DND-41 (cell line): ENCODE results near the gene CASQ2.

Experiments used
- EZH2 ChIP-seq: IDR thresholded peaks from 3 replicates; pipeline ENCODE4 v1.6.1; 2012; ENCODE audit warnings: borderline replicate concordance, low read depth, mild to moderate bottlenecking, moderate library complexity, low read length, inconsistent platforms; ENCODE audit not compliant: severe bottlenecking
- TF ChIP-seq, protein P1 (sequence below): IDR thresholded peaks from 2 replicates; pipeline ENCODE4 v1.5.1; 2012; ENCODE audit warnings: borderline replicate concordance, low read length, moderate library complexity, mild to moderate bottlenecking; ENCODE audit not compliant: poor library complexity, severe bottlenecking; ENCODE audit errors: extremely low read depth

DNA sequence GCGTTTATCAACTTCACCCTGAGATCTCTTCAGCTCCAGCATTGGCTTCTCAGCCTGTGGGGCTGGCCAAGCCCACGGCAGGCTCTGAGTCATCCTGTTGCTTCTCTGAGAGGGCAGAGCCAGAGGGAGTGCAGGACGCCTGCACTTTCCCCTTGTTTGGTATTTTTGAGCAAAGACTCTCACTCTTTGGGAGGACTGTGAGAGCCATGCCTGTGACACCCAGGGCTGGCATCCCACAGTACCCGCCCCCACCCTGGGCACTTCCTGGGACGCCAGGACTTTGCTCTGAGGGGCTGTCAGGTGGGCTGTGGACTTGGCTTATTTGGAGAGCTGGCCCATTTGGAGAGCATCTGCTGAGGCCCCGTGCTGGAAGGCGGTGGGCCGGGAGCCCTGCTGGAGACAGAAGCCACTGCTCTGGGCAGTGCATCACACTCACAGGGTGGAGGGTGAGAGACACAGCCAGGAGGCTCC is 89.3 kb downstream of the CASQ2 start:
- TF ChIP-seq, protein P1, sequence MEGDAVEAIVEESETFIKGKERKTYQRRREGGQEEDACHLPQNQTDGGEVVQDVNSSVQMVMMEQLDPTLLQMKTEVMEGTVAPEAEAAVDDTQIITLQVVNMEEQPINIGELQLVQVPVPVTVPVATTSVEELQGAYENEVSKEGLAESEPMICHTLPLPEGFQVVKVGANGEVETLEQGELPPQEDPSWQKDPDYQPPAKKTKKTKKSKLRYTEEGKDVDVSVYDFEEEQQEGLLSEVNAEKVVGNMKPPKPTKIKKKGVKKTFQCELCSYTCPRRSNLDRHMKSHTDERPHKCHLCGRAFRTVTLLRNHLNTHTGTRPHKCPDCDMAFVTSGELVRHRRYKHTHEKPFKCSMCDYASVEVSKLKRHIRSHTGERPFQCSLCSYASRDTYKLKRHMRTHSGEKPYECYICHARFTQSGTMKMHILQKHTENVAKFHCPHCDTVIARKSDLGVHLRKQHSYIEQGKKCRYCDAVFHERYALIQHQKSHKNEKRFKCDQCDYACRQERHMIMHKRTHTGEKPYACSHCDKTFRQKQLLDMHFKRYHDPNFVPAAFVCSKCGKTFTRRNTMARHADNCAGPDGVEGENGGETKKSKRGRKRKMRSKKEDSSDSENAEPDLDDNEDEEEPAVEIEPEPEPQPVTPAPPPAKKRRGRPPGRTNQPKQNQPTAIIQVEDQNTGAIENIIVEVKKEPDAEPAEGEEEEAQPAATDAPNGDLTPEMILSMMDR: no peak
- no peak for TF ChIP-seq EZH2
